DOHH2 (cell line): Measurements from ENCODE around the gene SEPTIN5.

ENCODE experiments used
- H3F3A ChIP-seq: fragments of 200-600 bp; sonication (generic), shearing (Covaris generic); 2 replicates; pipeline ENCODE4 v1.6.0; 2016; ENCODE audit warnings: antibody characterized with exemption, mild to moderate bottlenecking; ENCODE audit not compliant: control insufficient read depth, insufficient read depth
- H3K27ac ChIP-seq: fragments of 200-600 bp; sonication (generic); 2 replicates; pipeline ENCODE4 v1.5.1; 2014; ENCODE audit warnings: low read depth, mild to moderate bottlenecking, low read length, moderate library complexity
- H3K27me3 ChIP-seq: fragments of 200-600 bp; sonication (generic); 2 replicates; pipeline ENCODE4 v1.6.1; 2014; ENCODE audit warnings: mild to moderate bottlenecking, low read length, mixed read lengths; ENCODE audit not compliant: control insufficient read depth
- H3K36me3 ChIP-seq: fragments of 200-600 bp; sonication (generic); 2 replicates; pipeline ENCODE4 v1.6.1; 2014; ENCODE audit warnings: mild to moderate bottlenecking, low read length, moderate library complexity, mixed read lengths; ENCODE audit not compliant: control insufficient read depth
- H3K4me1 ChIP-seq: fragments of 200-600 bp; sonication (generic); 2 replicates; pipeline ENCODE4 v1.6.1; 2014; ENCODE audit warnings: mild to moderate bottlenecking, low read length, mixed read lengths; ENCODE audit not compliant: control insufficient read depth
- H3K4me2 ChIP-seq: fragments of 200-600 bp; sonication (generic); 2 replicates; pipeline ENCODE4 v1.6.0; 2014; ENCODE audit warnings: mild to moderate bottlenecking, low read length, moderate library complexity
- H3K4me3 ChIP-seq: fragments of 200-600 bp; sonication (generic); 2 replicates; pipeline ENCODE4 v1.5.1; 2014; ENCODE audit warnings: mild to moderate bottlenecking, low read length, mixed read lengths
- H3K79me2 ChIP-seq: fragments of 200-600 bp; sonication (generic); 2 replicates; pipeline ENCODE4 v1.6.1; 2014; ENCODE audit warnings: mild to moderate bottlenecking, low read length, mixed read lengths; ENCODE audit not compliant: control insufficient read depth
- H3K9me2 ChIP-seq: fragments of 200-600 bp; sonication (generic); replicated peaks from 2 replicates; pipeline ENCODE4 v1.6.1; 2014; ENCODE audit warnings: mild to moderate bottlenecking, low read length, mixed read lengths; ENCODE audit not compliant: control insufficient read depth
- H3K9me3 ChIP-seq: fragments of 200-600 bp; sonication (generic); 2 replicates; pipeline ENCODE4 v1.6.1; 2014; ENCODE audit warnings: antibody characterized with exemption, low read length, mixed read lengths; ENCODE audit not compliant: control insufficient read depth, insufficient read depth
- H4K20me1 ChIP-seq: fragments of 200-600 bp; sonication (generic); 2 replicates; pipeline ENCODE4 v1.6.0; 2014; ENCODE audit warnings: low read depth, mild to moderate bottlenecking, antibody characterized with exemption, low read length, moderate library complexity; ENCODE audit not compliant: control insufficient read depth, insufficient read depth
- CTCF ChIP-seq: fragments of 200-600 bp; sonication (generic); IDR thresholded peaks from one replicate; pipeline ENCODE4 v1.5.1; 2014; ENCODE audit warnings: antibody characterized with exemption, mild to moderate bottlenecking, low read depth, low read length; ENCODE audit not compliant: poor library complexity, severe bottlenecking
- EZH2phosphoT487 ChIP-seq: fragments of 200-600 bp; sonication (generic); IDR thresholded peaks from 2 replicates; pipeline ENCODE4 v1.6.1; 2017; ENCODE audit warnings: borderline replicate concordance, mild to moderate bottlenecking, antibody characterized with exemption, low read length, moderate library complexity, mixed read lengths

Gene SEPTIN5

GRCh38 chr22:19709063-19709769 is 5.1 kb upstream of the SEPTIN5 start:
- H3K4me2 ChIP-seq = no peak overlapping the region
- H3K27me3 ChIP-seq = peaks cover 4% of the 10 kb centered on the region
- H3K4me3 ChIP-seq = no peak overlapping the region
- H3K9me3 ChIP-seq = no peaks in the 10 kb centered on the region
- no peaks in the 10 kb centered on the region for H4K20me1 ChIP-seq
- no peaks in the 10 kb centered on the region for H3K36me3 ChIP-seq
- no peaks in the 10 kb centered on the region for H3K4me1 ChIP-seq
- no peaks in the 10 kb centered on the region for H3F3A ChIP-seq
- no peak overlapping the region for H3K27ac ChIP-seq
- TF ChIP-seq EZH2phosphoT487 (no peak), CTCF (no peak)
- no peaks in the 10 kb centered on the region for H3K79me2 ChIP-seq
- H3K9me2 ChIP-seq = no peaks in the 10 kb centered on the region

- Histone ChIP-seq H3K27ac (no peak overlapping the region), H3K9me3 (no peaks in the 10 kb centered on the region), H3K27me3 (peaks cover 10% of the 10 kb centered on the region), H4K20me1 (no peaks in the 10 kb centered on the region), H3F3A (no peaks in the 10 kb centered on the region), H3K4me3 (no peak overlapping the region), H3K79me2 (no peaks in the 10 kb centered on the region), H3K9me2 (no peaks in the 10 kb centered on the region), H3K4me2 (no peak overlapping the region), H3K4me1 (no peaks in the 10 kb centered on the region), H3K36me3 (no peaks in the 10 kb centered on the region)
- no peak for TF ChIP-seq EZH2phosphoT487
- TF ChIP-seq CTCF = no peak
These were observed 4.1 kb upstream of the SEPTIN5 start for GRCh38 chr22:19710020-19710768.

- H4K20me1 ChIP-seq = no peaks in the 10 kb centered on the region
- no peaks in the 10 kb centered on the region for H3K36me3 ChIP-seq
- H3K4me3 ChIP-seq = no peak overlapping the region
- H3K9me2 ChIP-seq = no peaks in the 10 kb centered on the region
- H3F3A ChIP-seq = no peaks in the 10 kb centered on the region
- H3K79me2 ChIP-seq = no peaks in the 10 kb centered on the region
- no peaks in the 10 kb centered on the region for H3K9me3 ChIP-seq
- peaks cover 12% of the 10 kb centered on the region for H3K27me3 ChIP-seq
- H3K4me1 ChIP-seq = no peaks in the 10 kb centered on the region
- no peak overlapping the region for H3K4me2 ChIP-seq
- TF ChIP-seq EZH2phosphoT487 (no peak), CTCF (no peak)
- no peak overlapping the region for H3K27ac ChIP-seq
These were observed 3.6 kb upstream of the SEPTIN5 start for GRCh38 chr22:19710769-19711106.
